ENCODE measurements around the gene ZNF667.

The ZNF667 gene

GRCh38 chr19:56476651-56477428 lies at the start of gene ZNF667:
Gene ZNF667, minus strand, starts transcription at chr19:56477345. Its CDS starts 14,975 bp downstream, at chr19:56462370.
- no peak within 1 kb of the TSS for H3K4me3 ChIP-seq (ENCODE audit: low read depth, low read length)
- TF ChIP-seq POLR2A (IDR thresholded peaks at IDR 0.05; ENCODE audit: extremely low read depth, insufficient read length) (no peak), MYC (IDR thresholded peaks at IDR 0.05; ENCODE audit: low read depth, low read length) (no peak)
- TF ChIP-seq, protein P1, sequence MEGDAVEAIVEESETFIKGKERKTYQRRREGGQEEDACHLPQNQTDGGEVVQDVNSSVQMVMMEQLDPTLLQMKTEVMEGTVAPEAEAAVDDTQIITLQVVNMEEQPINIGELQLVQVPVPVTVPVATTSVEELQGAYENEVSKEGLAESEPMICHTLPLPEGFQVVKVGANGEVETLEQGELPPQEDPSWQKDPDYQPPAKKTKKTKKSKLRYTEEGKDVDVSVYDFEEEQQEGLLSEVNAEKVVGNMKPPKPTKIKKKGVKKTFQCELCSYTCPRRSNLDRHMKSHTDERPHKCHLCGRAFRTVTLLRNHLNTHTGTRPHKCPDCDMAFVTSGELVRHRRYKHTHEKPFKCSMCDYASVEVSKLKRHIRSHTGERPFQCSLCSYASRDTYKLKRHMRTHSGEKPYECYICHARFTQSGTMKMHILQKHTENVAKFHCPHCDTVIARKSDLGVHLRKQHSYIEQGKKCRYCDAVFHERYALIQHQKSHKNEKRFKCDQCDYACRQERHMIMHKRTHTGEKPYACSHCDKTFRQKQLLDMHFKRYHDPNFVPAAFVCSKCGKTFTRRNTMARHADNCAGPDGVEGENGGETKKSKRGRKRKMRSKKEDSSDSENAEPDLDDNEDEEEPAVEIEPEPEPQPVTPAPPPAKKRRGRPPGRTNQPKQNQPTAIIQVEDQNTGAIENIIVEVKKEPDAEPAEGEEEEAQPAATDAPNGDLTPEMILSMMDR (IDR thresholded peaks at IDR 0.05; ENCODE audit: low read depth, low read length): no peak
- TF ChIP-seq, protein P2, sequence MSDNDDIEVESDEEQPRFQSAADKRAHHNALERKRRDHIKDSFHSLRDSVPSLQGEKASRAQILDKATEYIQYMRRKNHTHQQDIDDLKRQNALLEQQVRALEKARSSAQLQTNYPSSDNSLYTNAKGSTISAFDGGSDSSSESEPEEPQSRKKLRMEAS (IDR thresholded peaks at IDR 0.05; ENCODE audit: low read depth, low read length): no peak
- DNase-seq (ENCODE audit: low read depth): no peak

- no peak for DNase-seq (ENCODE audit: low read depth)
- no peak overlapping the region for H3K4me3 ChIP-seq (ENCODE audit: low read depth, low read length)
- TF ChIP-seq, protein P1 (IDR thresholded peaks at IDR 0.05; ENCODE audit: low read depth, low read length): no peak
- TF ChIP-seq POLR2A (IDR thresholded peaks at IDR 0.05; ENCODE audit: extremely low read depth, insufficient read length) (no peak), MYC (IDR thresholded peaks at IDR 0.05; ENCODE audit: low read depth, low read length) (no peak)
- TF ChIP-seq, protein P2 (IDR thresholded peaks at IDR 0.05; ENCODE audit: low read depth, low read length): no peak
These were observed 48.2 kb upstream of the ZNF667 start for GRCh38 chr19:56525214-56525860.

DNA sequence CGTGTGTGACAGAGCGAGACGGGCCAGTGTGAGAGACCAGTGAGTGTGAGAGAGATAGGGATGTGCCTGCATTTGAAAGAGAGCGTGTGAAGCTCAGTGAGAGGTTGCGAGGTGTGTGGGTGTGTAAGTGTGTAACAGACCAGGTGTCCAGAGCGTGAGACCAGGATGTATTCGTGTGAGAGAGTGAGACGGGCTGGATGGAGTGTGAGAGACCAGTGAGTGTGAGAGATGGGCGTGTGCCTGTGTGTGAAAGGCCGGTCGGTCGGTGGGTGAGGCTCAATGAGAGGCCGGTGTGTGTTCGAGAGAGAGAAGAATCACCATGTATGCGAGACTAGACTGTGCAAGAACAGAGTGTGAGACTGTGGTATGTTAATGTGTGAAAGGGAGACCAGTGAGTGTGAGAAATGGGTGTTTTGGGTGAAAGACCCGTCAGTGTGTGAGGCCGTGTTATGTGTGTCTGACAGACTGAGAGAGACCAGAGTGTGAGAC lies 31.2 kb upstream of the ZNF667 start:
- H3K4me3 ChIP-seq (ENCODE audit: low read depth, low read length): peak overlapping the region; percentile 25
- DNase-seq (ENCODE audit: low read depth): no peak
- TF ChIP-seq POLR2A (IDR thresholded peaks at IDR 0.05; ENCODE audit: extremely low read depth, insufficient read length) (no peak), MYC (IDR thresholded peaks at IDR 0.05; ENCODE audit: low read depth, low read length) (no peak)
- TF ChIP-seq, protein P1 (IDR thresholded peaks at IDR 0.05; ENCODE audit: low read depth, low read length): no peak
- TF ChIP-seq, protein P2 (IDR thresholded peaks at IDR 0.05; ENCODE audit: low read depth, low read length): no peak

DNA sequence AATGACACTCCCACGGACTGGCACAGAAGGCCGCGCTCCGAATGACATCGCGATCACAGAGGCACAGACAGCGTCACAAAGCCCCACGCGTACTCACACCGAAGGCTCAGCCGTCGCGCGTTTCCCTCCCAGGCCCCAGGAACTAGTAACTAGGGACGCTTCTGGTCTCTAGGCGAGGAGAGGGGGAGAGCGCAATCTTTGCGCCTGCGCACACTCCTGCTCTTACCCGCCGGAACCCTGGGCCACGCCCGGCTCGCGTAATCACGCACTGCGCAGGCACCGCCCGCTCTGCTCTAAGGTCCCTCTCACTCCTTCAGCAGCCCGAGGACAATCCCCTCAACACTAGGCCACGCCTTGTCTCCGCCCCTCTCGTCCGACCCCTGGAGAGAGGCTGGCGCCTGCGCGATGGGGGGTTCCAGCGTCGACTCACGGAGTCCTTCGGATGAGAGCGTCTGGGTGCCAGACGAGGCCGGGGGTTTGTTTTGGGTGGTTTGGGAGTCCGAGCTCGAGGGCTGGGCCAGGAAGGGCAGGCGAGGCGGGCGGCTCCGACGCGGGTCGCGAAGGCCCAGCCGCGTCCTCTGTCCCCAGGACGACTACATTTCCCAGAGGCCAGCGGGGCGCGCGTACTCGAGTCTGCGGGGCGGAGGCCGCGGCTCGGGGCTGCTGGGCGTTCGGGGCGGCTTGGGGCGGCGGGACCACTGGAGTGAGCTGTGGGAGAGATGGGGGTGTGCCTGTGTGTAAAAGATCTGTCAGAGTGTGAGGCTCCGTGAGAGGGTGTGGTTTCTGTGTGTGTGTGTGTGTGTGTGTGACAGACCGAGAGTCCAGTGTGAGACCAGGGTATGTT lies 30.5 kb upstream of the ZNF667 start, which contains the start of gene ZNF471:
ZNF471 (plus strand) TSS at position 410 of the 844 bp plus-strand sequence. CDS start 3,717 bp downstream, outside the sequence.
- peak; percentile 47 for DNase-seq (ENCODE audit: low read depth)
- peak within 1 kb of the TSS; percentile 25 for H3K4me3 ChIP-seq (ENCODE audit: low read depth, low read length)
- TF ChIP-seq MYC (IDR thresholded peaks at IDR 0.05; ENCODE audit: low read depth, low read length): no peak

DNA sequence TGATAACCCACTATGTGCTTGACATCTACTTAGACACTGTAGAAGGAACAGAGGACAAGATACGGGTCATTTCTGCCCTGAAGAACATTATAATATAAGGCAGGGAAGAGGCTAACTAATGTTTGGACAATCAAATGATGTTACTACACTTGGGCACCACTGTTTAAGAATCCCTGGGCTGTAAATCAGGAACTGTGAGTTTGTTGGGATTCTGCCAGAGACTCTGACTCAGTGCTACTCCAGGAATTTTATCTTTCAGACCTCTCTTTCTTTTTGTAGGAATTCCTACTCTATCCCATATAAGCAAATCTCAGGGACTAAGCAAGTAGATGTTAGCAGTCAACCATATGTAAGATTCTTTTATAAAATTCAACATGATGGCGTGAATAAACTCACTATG lies 27.4 kb upstream of the ZNF667 start:
- no peak for TF ChIP-seq POLR2A (IDR thresholded peaks at IDR 0.05; ENCODE audit: extremely low read depth, insufficient read length)
- TF ChIP-seq, protein P2 (IDR thresholded peaks at IDR 0.05; ENCODE audit: low read depth, low read length): no peak
- TF ChIP-seq, protein P1 (IDR thresholded peaks at IDR 0.05; ENCODE audit: low read depth, low read length): no peak
- TF ChIP-seq MYC (IDR thresholded peaks at IDR 0.05; ENCODE audit: low read depth, low read length): no peak
- DNase-seq (ENCODE audit: low read depth): no peak
- no peak overlapping the region for H3K4me3 ChIP-seq (ENCODE audit: low read depth, low read length)
